Activated T-cell treated with anti-CD3 and anti-CD28 coated beads for 1 hour (primary cell): ENCODE measurements around the gene SCNN1A.

Experiments used
- DNase-seq: peaks from one replicate; pipeline ENCODE4 v3.0.0-alpha.2; 2020; ENCODE audit warnings: low read depth

The SCNN1A gene

GRCh38 chr12:6368906-6369525 lies 6.3 kb downstream of the SCNN1A start:
- DNase-seq: no peak

- DNase-seq: no peak
Measured at GRCh38 chr12:6367969-6368892, 7.1 kb downstream of the SCNN1A start.

GRCh38 chr12:6367065-6367968 lies 8.0 kb downstream of the SCNN1A start:
- DNase-seq: peak; percentile 27

GRCh38 chr12:6364044-6364374 lies 11.4 kb downstream of the SCNN1A start:
- peak; percentile 28 for DNase-seq

GRCh38 chr12:6363330-6364043 lies 11.9 kb downstream of the SCNN1A start:
- peak; percentile 58 for DNase-seq

GRCh38 chr12:6363010-6363329 lies 12.4 kb downstream of the SCNN1A start:
- DNase-seq: no peak

- no peak for DNase-seq
Measured at GRCh38 chr12:6362403-6362802, 13.0 kb downstream of the SCNN1A start.

GRCh38 chr12:6361834-6362233 lies 13.5 kb downstream of the SCNN1A start:
- no peak for DNase-seq

- DNase-seq: no peak
Measured at GRCh38 chr12:6360578-6361490, 14.5 kb downstream of the SCNN1A start.

- DNase-seq: no peak
Measured at GRCh38 chr12:6360080-6360571, 15.2 kb downstream of the SCNN1A start.

GRCh38 chr12:6358881-6359280 lies 16.5 kb downstream of the SCNN1A start:
- DNase-seq: no peak

- no peak for DNase-seq
Measured at GRCh38 chr12:6356374-6356820, 19.0 kb downstream of the SCNN1A start.

- DNase-seq: no peak
Measured at GRCh38 chr12:6355491-6356373, 19.6 kb downstream of the SCNN1A start.

- DNase-seq: no peak
Measured at GRCh38 chr12:6354495-6355393, 20.6 kb downstream of the SCNN1A start.

GRCh38 chr12:6352193-6353173 lies 22.9 kb downstream of the SCNN1A start:
- no peak for DNase-seq

GRCh38 chr12:6351622-6352021 lies 23.7 kb downstream of the SCNN1A start:
- DNase-seq: no peak
